H9 (cell line): ENCODE results near the gene SETD9. TPM values are rescaled to one million over a fixed set of nuclear protein-coding genes. Genes with fewer than 3 reads are reported as not detected.

Experiments used
- DNase-seq: peaks from one replicate; pipeline ENCODE4 v3.0.0-alpha.2; 2017
- H2AFZ ChIP-seq: one replicate; pipeline ENCODE4 v1.6.1; 2013; ENCODE audit warnings: mild to moderate bottlenecking, low read length, control low read depth, moderate library complexity
- H2AK5ac ChIP-seq: 2 replicates; pipeline ENCODE4 v1.6.1; 2013; ENCODE audit warnings: low read length, control low read depth, mixed read lengths; ENCODE audit not compliant: insufficient read length
- H2BK120ac ChIP-seq: one replicate; pipeline ENCODE4 v1.6.1; 2013; ENCODE audit warnings: low read depth, mild to moderate bottlenecking, low read length, control low read depth, inconsistent platforms; ENCODE audit not compliant: poor library complexity, severe bottlenecking
- H2BK12ac ChIP-seq: 2 replicates; pipeline ENCODE4 v1.6.1; 2013; ENCODE audit warnings: low read length, control low read depth, mixed read lengths, low read depth; ENCODE audit not compliant: insufficient read length
- H2BK15ac ChIP-seq: 2 replicates; pipeline ENCODE4 v1.6.1; 2013; ENCODE audit warnings: low read depth, low read length, control low read depth
- H2BK20ac ChIP-seq: one replicate; pipeline ENCODE4 v1.6.1; 2013; ENCODE audit warnings: low read depth, mild to moderate bottlenecking, low read length, control low read depth, inconsistent platforms; ENCODE audit not compliant: poor library complexity, severe bottlenecking
- H2BK5ac ChIP-seq: 2 replicates; pipeline ENCODE4 v1.6.1; 2013; ENCODE audit warnings: low read length, control low read depth, mixed read lengths; ENCODE audit not compliant: insufficient read length
- H3K14ac ChIP-seq: 2 replicates; pipeline ENCODE4 v1.6.1; 2013; ENCODE audit warnings: low read length, control low read depth; ENCODE audit not compliant: insufficient read depth
- H3K18ac ChIP-seq: 2 replicates; pipeline ENCODE4 v1.6.1; 2013; ENCODE audit warnings: low read depth, mild to moderate bottlenecking, mixed read lengths, low read length, control low read depth; ENCODE audit not compliant: insufficient read length
- H3K23ac ChIP-seq: 2 replicates; pipeline ENCODE4 v1.6.1; 2013; ENCODE audit warnings: low read length, control low read depth, mixed read lengths, low read depth; ENCODE audit not compliant: insufficient read length
- H3K23me2 ChIP-seq: 2 replicates; pipeline ENCODE4 v1.6.1; 2013; ENCODE audit warnings: low read depth, mild to moderate bottlenecking, mixed read lengths, low read length, control low read depth; ENCODE audit not compliant: insufficient read length, poor library complexity, severe bottlenecking
- H3K27ac ChIP-seq: 2 replicates; pipeline ENCODE4 v1.5.1; 2013; ENCODE audit warnings: low read length, control low read depth, mixed read lengths, low read depth; ENCODE audit not compliant: insufficient read length
- H3K27me3 ChIP-seq: 2 replicates; pipeline ENCODE4 v1.6.1; 2013; ENCODE audit warnings: low read length, control low read depth, inconsistent platforms; ENCODE audit not compliant: insufficient read depth
- H3K4ac ChIP-seq: 2 replicates; pipeline ENCODE4 v1.6.1; 2013; ENCODE audit warnings: low read depth, mild to moderate bottlenecking, control low read depth, inconsistent platforms, low read length, moderate library complexity
- H3K4me1 ChIP-seq: 2 replicates; pipeline ENCODE4 v1.6.1; 2013; ENCODE audit warnings: low read length, control low read depth, inconsistent platforms; ENCODE audit not compliant: insufficient read depth
- H3K4me2 ChIP-seq: 2 replicates; pipeline ENCODE4 v1.6.1; 2013; ENCODE audit warnings: low read length, control low read depth, mixed read lengths; ENCODE audit not compliant: insufficient read length, insufficient read depth
- H3K56ac ChIP-seq: 2 replicates; pipeline ENCODE4 v1.6.1; 2013; ENCODE audit warnings: low read depth, mild to moderate bottlenecking, mixed read lengths, low read length, control low read depth; ENCODE audit not compliant: insufficient read length
- H3K79me1 ChIP-seq: 2 replicates; pipeline ENCODE4 v1.6.1; 2013; ENCODE audit warnings: low read depth, mild to moderate bottlenecking, moderate library complexity, low read length, control low read depth, inconsistent platforms; ENCODE audit not compliant: insufficient read depth, poor library complexity, severe bottlenecking
- H3K79me2 ChIP-seq: 2 replicates; pipeline ENCODE4 v1.6.1; 2013; ENCODE audit warnings: low read length, control low read depth, inconsistent platforms; ENCODE audit not compliant: insufficient read depth
- H3K9ac ChIP-seq: 2 replicates; pipeline ENCODE4 v1.6.1; 2013; ENCODE audit warnings: low read length, control low read depth, mixed read lengths; ENCODE audit not compliant: insufficient read length; ENCODE audit errors: extremely low read depth
- H3K9me3 ChIP-seq: one replicate; pipeline ENCODE4 v1.6.1; 2013; ENCODE audit warnings: low read depth, low read length, inconsistent platforms; ENCODE audit not compliant: control insufficient read depth
- H3T11ph ChIP-seq: one replicate; pipeline ENCODE4 v1.6.1; 2013; ENCODE audit warnings: mild to moderate bottlenecking, low read length, control low read depth, inconsistent platforms
- H4K20me1 ChIP-seq: one replicate; pipeline ENCODE4 v1.6.1; 2013; ENCODE audit not compliant: control insufficient read depth, insufficient read length, insufficient read depth
- H4K5ac ChIP-seq: 2 replicates; pipeline ENCODE4 v1.6.1; 2013; ENCODE audit warnings: low read depth, mild to moderate bottlenecking, mixed read lengths, low read length, control low read depth; ENCODE audit not compliant: insufficient read length
- H4K8ac ChIP-seq: replicated peaks from 2 replicates; pipeline ENCODE4 v1.6.1; 2013; ENCODE audit warnings: low read length, control low read depth, mixed read lengths, low read depth; ENCODE audit not compliant: insufficient read length
- H4K91ac ChIP-seq: 2 replicates; pipeline ENCODE4 v1.6.1; 2013; ENCODE audit warnings: low read depth, mild to moderate bottlenecking, moderate library complexity, mixed read lengths, low read length, control low read depth; ENCODE audit not compliant: insufficient read length
- H3K27ac Mint-ChIP-seq, 3 experiments: 2 replicates in 2 of 3; 3 replicates in 1 of 3; pipeline ENCODE4 v1.8.0; 2020 to 2021; ENCODE audit warnings: mixed read lengths in 3 of 3, mild to moderate bottlenecking in 1 of 3, moderate library complexity in 1 of 3
- H3K27me3 Mint-ChIP-seq: 2 replicates; pipeline ENCODE4 v1.8.0; 2021; ENCODE audit warnings: low read depth, mild to moderate bottlenecking, moderate library complexity, mixed read lengths
- H3K36me3 Mint-ChIP-seq, 3 experiments: 2 replicates in 2 of 3; 3 replicates in 1 of 3; pipeline ENCODE4 v1.8.0; 2020 to 2021; ENCODE audit warnings: low read depth in 3 of 3, mixed read lengths in 3 of 3; ENCODE audit not compliant: insufficient read depth in 1 of 3
- H3K4me1 Mint-ChIP-seq, 2 experiments: 2 replicates each; pipeline ENCODE4 v1.8.0; 2020; ENCODE audit warnings: mixed read lengths in 2 of 2
- H3K4me3 Mint-ChIP-seq, 2 experiments: 2 replicates in 1 of 2; 3 replicates in 1 of 2; pipeline ENCODE4 v1.8.0; 2020 to 2021; ENCODE audit warnings: mild to moderate bottlenecking in 2 of 2, mixed read lengths in 2 of 2, moderate library complexity in 1 of 2
- H3K9me3 Mint-ChIP-seq, 2 experiments: 2 replicates in 1 of 2; 3 replicates in 1 of 2; pipeline ENCODE4 v1.8.0; 2020; ENCODE audit warnings: mild to moderate bottlenecking in 2 of 2, mixed read lengths in 2 of 2, moderate library complexity in 1 of 2
- CTCF ChIP-seq: fragments of 200-600 bp; sonication (generic); conservative IDR thresholded peaks from 3 replicates; pipeline ENCODE4 v1.8.0; 2021; ENCODE audit warnings: antibody characterized with exemption, mild to moderate bottlenecking
- WGBS: extraction: QIAGEN DNeasy Blood & Tissue Kit; methylation state at CpG from one replicate; pipeline ENCODE4 v1.1.7; 2013; ENCODE audit warnings: missing lambda C conversion rate, low lambda C conversion rate, mixed read lengths; ENCODE audit not compliant: insufficient read length; ENCODE audit errors: extremely low coverage; 5-methylcytosine and 5-hydroxymethylcytosine counted together
- total RNA-seq: library from RNA; stranded (reverse); gene quantifications from 2 replicates; pipeline ENCODE4 v1.2.1, GENCODE V29; 2021

The SETD9 gene
- total RNA-seq, 1 experiment from 2014 or later, result 15.7 TPM

GRCh38 chr5:56950626-56951125, 41.3 kb downstream of the SETD9 start:
- H3K27me3 ChIP-seq, result no peaks in the 10 kb centered on the region; the same call in 1 of the 2 replicates
- no peaks in the 10 kb centered on the region for H3K4me1 ChIP-seq
- H2BK20ac ChIP-seq, result no peak overlapping the region
- peak overlapping the region; percentile 74 for H3K9ac ChIP-seq
- no peaks in the 10 kb centered on the region for H3K9me3 ChIP-seq
- H3K23ac ChIP-seq, result no peak overlapping the region
- peak overlapping the region; percentile 35 to 92 (median 92); a peak in 5 of 7 replicates for H3K27ac Mint-ChIP-seq
- no peak for TF ChIP-seq CTCF
- H3K18ac ChIP-seq, result no peak overlapping the region
- H4K20me1 ChIP-seq, result no peaks in the 10 kb centered on the region
- no peak overlapping the region for H3K56ac ChIP-seq
- H2BK15ac ChIP-seq, result no peak overlapping the region
- no peak overlapping the region for H2AFZ ChIP-seq
- WGBS, result no CpG with 5 or more reads among the region's 33 CpGs
- H3K79me1 ChIP-seq, result no peaks in the 10 kb centered on the region
- peak; percentile 67 for DNase-seq
- no peak overlapping the region for H2BK120ac ChIP-seq
- H3K4me2 ChIP-seq, result peak overlapping the region; percentile 93
- no peak overlapping the region for H4K8ac ChIP-seq
- peaks cover 10% of the 10 kb centered on the region for H3K23me2 ChIP-seq
- peak overlapping the region; percentile 89 to 94 for H3K4me3 Mint-ChIP-seq
- H4K5ac ChIP-seq, result no peak overlapping the region
- no peak overlapping the region for H4K91ac ChIP-seq
- H3K4ac ChIP-seq, result no peak overlapping the region
- H2BK5ac ChIP-seq, result no peak overlapping the region
- peaks cover 18% of the 10 kb centered on the region for H3K27me3 Mint-ChIP-seq
- peaks cover 6 to 29% (median 17%) of the 10 kb centered on the region in 3 experiments; a peak in 6 of 7 replicates for H3K36me3 Mint-ChIP-seq
- no peak overlapping the region for H2AK5ac ChIP-seq
- no peaks in the 10 kb centered on the region; a peak in 1 of 5 replicates for H3K9me3 Mint-ChIP-seq
- H2BK12ac ChIP-seq, result no peak overlapping the region
- peaks cover 2% of the 10 kb centered on the region; the same call in 1 of the 2 replicates for H3K79me2 ChIP-seq
- no peak overlapping the region for H3K27ac ChIP-seq
- H3K14ac ChIP-seq, result no peak overlapping the region; the same call in 1 of the 2 replicates
- H3T11ph ChIP-seq, result no peak overlapping the region
- H3K4me1 Mint-ChIP-seq, result peaks cover 19 to 20% of the 10 kb centered on the region in 2 experiments
